HEK293 (cell line): ENCODE results near the gene AFP.

Source experiments
- CTCF ChIA-PET: fragments of 350-600 bp; formaldehyde crosslinking; extraction: SDS; loops from one replicate; lab custom pipeline; 2021; ENCODE audit warnings: antibody characterized with exemption; lab: Yijun Ruan, JAX
- POLR2A ChIA-PET: fragments of 300-600 bp; formaldehyde crosslinking; extraction: SDS; loops from one replicate; lab custom pipeline; 2020; ENCODE audit warnings: antibody characterized with exemption, inconsistent platforms; lab: Yijun Ruan, JAX
- H3K27ac ChIP-seq: fragments of 200-500 bp; sonication (Bioruptor generic); 2 replicates; pipeline ENCODE4 v1.5.1; 2014; ENCODE audit warnings: low read depth, low read length, control low read depth, inconsistent platforms; ENCODE audit errors: extremely low read depth
- H3K36me3 ChIP-seq, 2 experiments: fragments of 200-500 bp in 1 of 2; sonication (Bioruptor generic) in 1 of 2; 1 replicate in 1 of 2; 2 replicates in 1 of 2; pipeline ENCODE4 v1.5.1; 2014 to 2017; ENCODE audit warnings: inconsistent platforms in 2 of 2, low read length in 2 of 2; ENCODE audit not compliant: control insufficient read depth in 2 of 2, insufficient read depth in 1 of 2
- H3K4me1 ChIP-seq: fragments of 200-500 bp; sonication (Bioruptor generic); 2 replicates; pipeline ENCODE4 v1.5.1; 2014; ENCODE audit warnings: mild to moderate bottlenecking, low read length, inconsistent platforms; ENCODE audit not compliant: control insufficient read depth, insufficient read depth
- H3K4me3 ChIP-seq: 2 replicates; pipeline ENCODE4 v1.5.1; 2011; ENCODE audit warnings: low read depth, mild to moderate bottlenecking, control low read depth, low read length, moderate library complexity
- H3K9me3 ChIP-seq: fragments of 200-500 bp; sonication (Bioruptor generic); 2 replicates; pipeline ENCODE4 v1.5.1; 2014; ENCODE audit warnings: low read depth, low read length, inconsistent platforms; ENCODE audit not compliant: control insufficient read depth, insufficient read depth
- KLF1 ChIP-seq: fragments of 450-650 bp; formaldehyde crosslinking; IDR thresholded peaks from 2 replicates; pipeline ENCODE4 v1.5.1; 2016; ENCODE audit warnings: missing biosample characterization, missing genetic modification characterization
- KLF17 ChIP-seq: fragments of 450-650 bp; formaldehyde crosslinking; IDR thresholded peaks from 2 replicates; pipeline ENCODE4 v1.5.1; 2016; ENCODE audit warnings: missing biosample characterization, missing genetic modification characterization
- OVOL3 ChIP-seq: fragments of 450-650 bp; formaldehyde crosslinking; IDR thresholded peaks from 2 replicates; pipeline ENCODE4 v1.5.1; 2016; ENCODE audit warnings: missing biosample characterization, missing genetic modification characterization
- SETDB1 ChIP-seq: IDR thresholded peaks from one replicate; pipeline ENCODE4 v1.6.1; 2017; ENCODE audit warnings: mild to moderate bottlenecking, low read length, moderate library complexity, mixed read lengths; ENCODE audit not compliant: insufficient read length
- SP3 ChIP-seq: fragments of 450-650 bp; formaldehyde crosslinking; IDR thresholded peaks from 2 replicates; pipeline ENCODE4 v1.5.1; 2016; ENCODE audit warnings: missing biosample characterization, missing genetic modification characterization
- TSHZ1 ChIP-seq: fragments of 450-650 bp; formaldehyde crosslinking; IDR thresholded peaks from 2 replicates; pipeline ENCODE4 v1.5.1; 2016; ENCODE audit warnings: missing biosample characterization, missing genetic modification characterization, borderline replicate concordance
- WT1 ChIP-seq: fragments of 450-650 bp; formaldehyde crosslinking; IDR thresholded peaks from 2 replicates; pipeline ENCODE4 v1.5.1; 2016; ENCODE audit warnings: missing biosample characterization, missing genetic modification characterization
- ZBTB49 ChIP-seq: fragments of 450-650 bp; formaldehyde crosslinking; IDR thresholded peaks from 2 replicates; pipeline ENCODE4 v1.5.1; 2016; ENCODE audit warnings: missing biosample characterization, missing genetic modification characterization, low read depth
- ZIC2 ChIP-seq: fragments of 450-650 bp; formaldehyde crosslinking; IDR thresholded peaks from 2 replicates; pipeline ENCODE4 v1.5.1; 2016; ENCODE audit warnings: missing biosample characterization, missing genetic modification characterization
- ZNF132 ChIP-seq: fragments of 450-650 bp; formaldehyde crosslinking; IDR thresholded peaks from 2 replicates; pipeline ENCODE4 v1.5.1; 2017; ENCODE audit warnings: missing biosample characterization, missing genetic modification characterization, borderline replicate concordance
- ZNF133 ChIP-seq: fragments of 450-650 bp; formaldehyde crosslinking; IDR thresholded peaks from 2 replicates; pipeline ENCODE4 v1.5.1; 2016; ENCODE audit warnings: missing biosample characterization, missing genetic modification characterization
- ZNF26 ChIP-seq: fragments of 450-650 bp; formaldehyde crosslinking; IDR thresholded peaks from 2 replicates; pipeline ENCODE4 v1.5.1; 2016; ENCODE audit warnings: missing biosample characterization, missing genetic modification characterization
- ZNF366 ChIP-seq: fragments of 450-650 bp; formaldehyde crosslinking; conservative IDR thresholded peaks from 2 replicates; pipeline ENCODE4 v1.5.1; 2016; ENCODE audit warnings: missing biosample characterization, missing genetic modification characterization
- ZNF37A ChIP-seq: fragments of 450-650 bp; IDR thresholded peaks from 2 replicates; pipeline ENCODE4 v1.5.1; 2018; ENCODE audit warnings: missing biosample characterization, missing genetic modification characterization
- ZNF394 ChIP-seq: fragments of 450-650 bp; formaldehyde crosslinking; IDR thresholded peaks from 2 replicates; pipeline ENCODE4 v1.5.1; 2016; ENCODE audit warnings: missing biosample characterization, missing genetic modification characterization, mild to moderate bottlenecking, moderate library complexity, borderline replicate concordance
- ZNF48 ChIP-seq: fragments of 450-650 bp; formaldehyde crosslinking; IDR thresholded peaks from 2 replicates; pipeline ENCODE4 v1.5.1; 2016; ENCODE audit warnings: missing biosample characterization, missing genetic modification characterization
- ZNF610 ChIP-seq: fragments of 450-650 bp; formaldehyde crosslinking; IDR thresholded peaks from 2 replicates; pipeline ENCODE4 v1.5.1; 2016; ENCODE audit warnings: missing biosample characterization, missing genetic modification characterization, borderline replicate concordance
- ZNF629 ChIP-seq: fragments of 450-650 bp; formaldehyde crosslinking; IDR thresholded peaks from 2 replicates; pipeline ENCODE4 v1.5.1; 2017; ENCODE audit warnings: missing biosample characterization, missing genetic modification characterization
- ZNF704 ChIP-seq: fragments of 450-650 bp; formaldehyde crosslinking; IDR thresholded peaks from 2 replicates; pipeline ENCODE4 v1.5.1; 2016; ENCODE audit warnings: missing biosample characterization, missing genetic modification characterization
- ZNF76 ChIP-seq: fragments of 450-650 bp; formaldehyde crosslinking; IDR thresholded peaks from 2 replicates; pipeline ENCODE4; 2016; ENCODE audit warnings: low read depth, missing biosample characterization, missing genetic modification characterization, borderline replicate concordance
- TF ChIP-seq, protein P1 (sequence below): fragments of 450-650 bp; formaldehyde crosslinking; IDR thresholded peaks from 2 replicates; pipeline ENCODE4 v1.5.1; 2016; ENCODE audit warnings: missing biosample characterization, missing genetic modification characterization, low read depth

Gene AFP

GRCh38 chr4:73456177-73457022 lies 20.4 kb downstream of the AFP start (continued):
- TF ChIP-seq, protein P1, sequence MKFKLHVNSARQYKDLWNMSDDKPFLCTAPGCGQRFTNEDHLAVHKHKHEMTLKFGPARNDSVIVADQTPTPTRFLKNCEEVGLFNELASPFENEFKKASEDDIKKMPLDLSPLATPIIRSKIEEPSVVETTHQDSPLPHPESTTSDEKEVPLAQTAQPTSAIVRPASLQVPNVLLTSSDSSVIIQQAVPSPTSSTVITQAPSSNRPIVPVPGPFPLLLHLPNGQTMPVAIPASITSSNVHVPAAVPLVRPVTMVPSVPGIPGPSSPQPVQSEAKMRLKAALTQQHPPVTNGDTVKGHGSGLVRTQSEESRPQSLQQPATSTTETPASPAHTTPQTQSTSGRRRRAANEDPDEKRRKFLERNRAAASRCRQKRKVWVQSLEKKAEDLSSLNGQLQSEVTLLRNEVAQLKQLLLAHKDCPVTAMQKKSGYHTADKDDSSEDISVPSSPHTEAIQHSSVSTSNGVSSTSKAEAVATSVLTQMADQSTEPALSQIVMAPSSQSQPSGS = no peak
- TF ChIP-seq KLF17 (tag by site-specific recombination) (no peak), TSHZ1 (tag by site-specific recombination) (no peak)

DNA sequence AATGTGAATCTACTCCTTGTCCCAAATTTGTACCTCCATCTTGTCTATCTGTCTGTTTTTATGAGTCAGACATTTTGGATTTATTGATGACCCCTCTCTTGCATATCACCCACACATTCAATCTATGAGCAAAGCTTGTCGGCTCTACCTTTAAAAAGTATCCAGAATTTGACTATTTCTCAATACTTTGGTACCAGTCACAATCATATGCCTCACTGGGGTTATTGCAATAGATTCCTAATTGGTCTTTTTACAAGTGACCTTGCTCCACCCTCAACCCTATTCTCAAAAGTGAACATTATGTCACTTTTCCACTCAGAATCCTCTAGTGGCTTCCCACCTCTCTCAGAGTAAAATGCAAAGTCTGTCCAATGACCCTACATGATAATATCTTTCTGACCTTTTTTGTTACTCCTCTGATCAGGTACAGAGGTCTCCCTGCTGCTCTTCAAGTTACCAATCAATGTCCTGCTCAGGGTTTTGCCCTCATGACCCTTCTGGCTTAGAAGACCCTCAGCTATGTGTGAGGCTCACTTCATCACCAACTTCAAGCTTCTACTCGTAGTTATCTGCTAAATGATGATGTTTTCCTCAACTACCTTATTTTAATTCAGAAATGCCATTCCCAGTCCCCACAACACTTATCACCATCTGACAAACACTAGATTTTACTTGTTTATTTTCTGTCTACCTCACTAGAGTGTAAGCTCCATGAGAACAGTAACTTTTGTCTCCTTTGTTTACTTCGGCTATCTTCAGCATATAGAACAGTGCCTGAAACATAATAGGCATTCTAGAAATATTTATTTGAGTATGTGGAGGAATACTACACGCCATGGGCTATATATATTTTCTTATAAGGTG lies 22.4 kb downstream of the AFP start:
- no peaks in the 10 kb centered on the region for H3K36me3 ChIP-seq
- POLR2A ChIA-PET = no interaction called here
- CTCF ChIA-PET = interaction anchor here (1.8 kb wide), 1 partner anchor 12 kb away, joined by 8 read pairs; no protein-coding TSS in a partner anchor
- TF ChIP-seq SETDB1 (no peak), ZNF610 (no peak), ZIC2 (tag by site-specific recombination) (no peak), ZNF76 (tag by site-specific recombination) (no peak), SP3 (tag by site-specific recombination) (no peak), WT1 (tag by site-specific recombination) (no peak), ZNF132 (tag by site-specific recombination) (no peak), ZNF366 (no peak), ZNF704 (tag by site-specific recombination) (no peak), ZNF133 (tag by site-specific recombination) (no peak), ZNF629 (tag by site-specific recombination) (no peak), ZBTB49 (no peak), ZNF394 (tag by site-specific recombination) (no peak), ZNF48 (tag by site-specific recombination) (no peak), KLF1 (tag by site-specific recombination) (no peak), KLF17 (tag by site-specific recombination) (no peak), ZNF37A (tag by site-specific recombination) (no peak), OVOL3 (no peak), ZNF26 (tag by site-specific recombination) (no peak)
- no peak overlapping the region for H3K27ac ChIP-seq
- H3K9me3 ChIP-seq = no peaks in the 10 kb centered on the region
- H3K4me3 ChIP-seq = no peak overlapping the region
- H3K4me1 ChIP-seq = no peaks in the 10 kb centered on the region
